Measurements from ENCODE around the gene ISG15. TPM values are rescaled to one million over a fixed set of nuclear protein-coding genes. Genes with fewer than 3 reads are reported as not detected.
A peak's percentile ranks its signal among the peaks of the same experiment; 100 is the strongest.

The ISG15 gene
- total and polyA plus RNA-seq, 10 donors, result 23.3 to 230 (median 58.8) TPM

DNA sequence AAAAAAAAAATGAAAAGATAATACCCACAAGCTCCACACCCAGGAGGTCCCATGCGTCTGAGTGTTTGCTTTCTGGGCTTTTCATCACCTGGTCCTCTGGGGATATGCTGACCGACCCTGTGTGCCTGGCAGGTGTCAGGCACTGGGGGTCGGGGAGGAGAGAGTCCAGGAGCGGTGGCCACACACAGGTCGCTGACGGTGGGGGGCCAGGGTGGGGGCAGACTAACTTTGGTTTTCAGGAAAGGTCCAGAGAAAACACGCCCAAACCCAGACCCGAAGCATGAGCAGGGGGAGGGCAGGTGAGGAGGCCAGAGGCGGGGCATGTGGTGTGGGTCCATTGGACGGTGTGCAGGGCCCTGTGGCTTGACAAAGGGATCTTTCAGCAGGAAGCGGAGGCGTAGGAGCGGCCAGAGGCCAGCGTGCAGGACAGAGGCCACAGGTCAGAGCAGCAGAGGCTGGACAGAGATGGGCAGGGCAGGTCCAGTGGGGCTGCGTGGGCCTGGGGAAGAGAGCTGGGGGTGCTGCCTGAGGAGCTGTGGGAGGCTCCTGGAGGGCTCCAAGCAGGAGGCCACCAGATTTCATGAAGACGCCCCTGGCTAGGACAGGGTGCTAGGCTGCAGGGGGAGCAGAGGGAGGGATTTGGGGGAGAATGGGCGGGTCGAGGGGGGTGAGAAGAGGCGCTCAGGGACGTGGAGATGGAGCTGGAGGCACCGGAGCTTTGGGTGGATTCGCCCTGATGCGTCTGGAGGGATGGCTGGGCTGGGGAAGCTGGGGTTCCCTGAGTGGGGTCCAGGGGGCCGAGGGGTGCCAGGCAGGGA is 45.0 kb downstream of the ISG15 start:
- peak overlapping the region in 5 of 8 donors; percentile 56 to 87 (median 65) for H3K4me3 ChIP-seq
- no peaks in the 10 kb centered on the region for H3K9me3 ChIP-seq
- peaks cover 7 to 38% (median 24%) of the 10 kb centered on the region in 6 donors for H3K4me1 ChIP-seq
- DNase-seq, result no peak
- no peaks in the 10 kb centered on the region for H3K36me3 ChIP-seq
- H3K27ac ChIP-seq, result no peak overlapping the region
- WGBS, 5 donors, result 26 to 36% (median 31%) methylated on average over 24 of the region's 24 CpGs
- intact Hi-C loops (cut with DNase I; ENCODE audit: low total_unique reads), result no loop called here
- TF ChIP-seq POLR2AphosphoS5 (IDR thresholded peaks at IDR 0.05) (no peak), POLR2A (IDR thresholded peaks at IDR 0.05) (no peak)
- TF ChIP-seq, protein P1, sequence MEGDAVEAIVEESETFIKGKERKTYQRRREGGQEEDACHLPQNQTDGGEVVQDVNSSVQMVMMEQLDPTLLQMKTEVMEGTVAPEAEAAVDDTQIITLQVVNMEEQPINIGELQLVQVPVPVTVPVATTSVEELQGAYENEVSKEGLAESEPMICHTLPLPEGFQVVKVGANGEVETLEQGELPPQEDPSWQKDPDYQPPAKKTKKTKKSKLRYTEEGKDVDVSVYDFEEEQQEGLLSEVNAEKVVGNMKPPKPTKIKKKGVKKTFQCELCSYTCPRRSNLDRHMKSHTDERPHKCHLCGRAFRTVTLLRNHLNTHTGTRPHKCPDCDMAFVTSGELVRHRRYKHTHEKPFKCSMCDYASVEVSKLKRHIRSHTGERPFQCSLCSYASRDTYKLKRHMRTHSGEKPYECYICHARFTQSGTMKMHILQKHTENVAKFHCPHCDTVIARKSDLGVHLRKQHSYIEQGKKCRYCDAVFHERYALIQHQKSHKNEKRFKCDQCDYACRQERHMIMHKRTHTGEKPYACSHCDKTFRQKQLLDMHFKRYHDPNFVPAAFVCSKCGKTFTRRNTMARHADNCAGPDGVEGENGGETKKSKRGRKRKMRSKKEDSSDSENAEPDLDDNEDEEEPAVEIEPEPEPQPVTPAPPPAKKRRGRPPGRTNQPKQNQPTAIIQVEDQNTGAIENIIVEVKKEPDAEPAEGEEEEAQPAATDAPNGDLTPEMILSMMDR (IDR thresholded peaks at IDR 0.05 in 8 of 11, conservative IDR thresholded peaks at IDR 0.05 in 3 of 11), result no peak
- H3K27me3 ChIP-seq (replicated peaks in 1 of 7), result peaks cover 0 to 67% (median 57%) of the 10 kb centered on the region in 7 donors

DNA sequence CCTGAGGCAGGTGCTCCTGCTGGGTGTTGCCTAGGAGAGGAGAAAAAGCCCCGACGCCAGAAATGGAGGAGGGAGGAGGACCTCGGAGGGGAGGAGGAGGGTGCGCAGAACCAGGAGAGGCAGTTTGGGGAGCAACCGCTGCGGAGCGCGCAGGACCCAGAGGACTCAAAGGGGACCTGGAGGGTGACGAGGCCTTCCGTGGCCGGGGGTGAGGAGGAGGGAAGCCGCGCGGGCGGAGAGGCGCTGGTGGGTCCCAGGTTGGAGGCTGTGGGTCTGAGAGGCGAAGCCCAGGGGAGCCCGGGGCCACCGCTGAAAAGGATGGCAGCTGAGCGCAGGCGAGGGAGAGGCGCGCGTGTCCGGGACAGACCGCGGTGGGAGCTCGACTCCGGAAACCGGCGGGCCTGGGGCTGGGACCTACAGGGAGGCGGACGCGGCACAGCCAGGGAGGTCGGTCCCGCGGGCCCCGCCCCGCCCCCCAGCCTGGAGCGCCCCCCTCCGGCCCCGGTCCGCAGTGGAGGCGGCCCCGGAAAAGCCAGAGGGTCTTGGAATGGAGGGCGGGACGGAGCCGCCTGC is 45.7 kb downstream of the ISG15 start:
- Histone ChIP-seq H3K4me3 (peak overlapping the region; percentile 43 to 87 (median 62)), H3K9me3 (no peaks in the 10 kb centered on the region), H3K27me3 (replicated peaks in 1 of 7) (peaks cover 0 to 74% (median 64%) of the 10 kb centered on the region in 7 donors), H3K4me1 (peaks cover 12 to 45% (median 30%) of the 10 kb centered on the region in 6 donors), H3K36me3 (no peaks in the 10 kb centered on the region), H3K27ac (peak overlapping the region in 1 of 8 donors; percentile 29)
- no peak for TF ChIP-seq POLR2AphosphoS5 (IDR thresholded peaks at IDR 0.05)
- TF ChIP-seq, protein P1 (IDR thresholded peaks at IDR 0.05 in 8 of 11, conservative IDR thresholded peaks at IDR 0.05 in 3 of 11), result peak in 4 of 11 experiments; percentile 38 to 44 (median 41)
- intact Hi-C loops (cut with DNase I; ENCODE audit: low total_unique reads), result no loop called here
- DNase-seq, result peak; percentile 85
- 1 to 3% (median 2%) methylated on average over 31 to 48 of the region's 48 CpGs for WGBS, 5 donors

DNA sequence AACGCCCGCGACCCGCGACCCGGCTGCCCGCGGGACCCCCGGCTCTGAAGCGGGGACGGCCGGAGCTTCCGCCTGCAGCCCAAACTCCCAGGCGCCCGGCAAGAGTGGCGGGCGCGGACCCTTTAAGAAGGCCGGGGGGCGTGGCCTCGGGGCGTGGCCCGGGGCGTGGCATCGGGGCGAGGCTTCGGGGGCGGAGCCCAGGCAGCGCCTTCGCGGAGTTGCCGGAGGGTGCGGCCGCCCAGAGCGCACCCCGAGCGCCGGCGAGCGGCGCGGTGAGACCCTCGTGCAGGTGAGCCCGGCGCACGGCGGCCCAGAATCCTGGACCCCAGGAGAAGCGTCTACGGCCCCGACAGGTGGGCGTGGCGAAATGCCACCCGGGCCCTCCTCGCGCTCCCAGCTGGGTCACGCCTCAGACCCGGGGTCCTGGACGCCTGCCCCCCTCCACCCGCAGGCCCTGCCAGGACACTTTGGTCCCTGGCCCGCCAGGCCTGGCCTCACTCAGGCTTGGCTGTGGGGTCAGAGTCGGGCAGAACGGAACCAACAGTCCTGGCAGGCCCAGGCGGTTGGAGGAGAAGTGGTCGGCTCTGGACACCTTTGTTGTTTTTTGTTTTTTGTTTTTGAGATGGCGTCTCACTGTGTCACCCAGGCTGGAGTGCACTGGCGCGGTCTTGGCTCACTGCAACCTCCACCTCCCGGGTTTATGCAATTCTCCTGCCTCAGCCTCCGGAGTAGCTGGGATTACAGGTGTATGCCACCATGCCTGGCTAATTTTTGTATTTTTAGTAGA is 46.4 kb downstream of the ISG15 start:
- Histone ChIP-seq H3K27ac (peak overlapping the region in 1 of 8 donors; percentile 29), H3K36me3 (no peaks in the 10 kb centered on the region), H3K4me1 (peaks cover 17 to 51% (median 35%) of the 10 kb centered on the region in 6 donors), H3K27me3 (replicated peaks in 1 of 7) (peaks cover 0 to 81% (median 71%) of the 10 kb centered on the region in 7 donors), H3K9me3 (no peaks in the 10 kb centered on the region), H3K4me3 (peak overlapping the region; percentile 43 to 87 (median 62))
- intact Hi-C loops (cut with DNase I; ENCODE audit: low total_unique reads), result loop anchor here (5.0 kb wide), 1 partner anchor 72 kb away; no protein-coding TSS in a partner anchor
- TF ChIP-seq, protein P1 (IDR thresholded peaks at IDR 0.05 in 8 of 11, conservative IDR thresholded peaks at IDR 0.05 in 3 of 11), result peak in 2 of 11 experiments; percentile 22 to 51
- TF ChIP-seq POLR2A (IDR thresholded peaks at IDR 0.05), result no peak
- peak in 1 of 3 donors; percentile 28 for TF ChIP-seq POLR2AphosphoS5 (IDR thresholded peaks at IDR 0.05)
- DNase-seq, result peak; percentile 96
- WGBS, 5 donors, result 3 to 24% (median 4%) methylated on average over 8 to 69 of the region's 69 CpGs
